ENCODE data around the gene KCNH2.

GRCh38 chr7:150934045-150934766 lies 43.9 kb downstream of the KCNH2 start:
- TF ChIP-seq CTCF (IDR thresholded peaks at IDR 0.05; ENCODE audit: low read depth, low read length, poor library complexity, severe bottlenecking) (no peak), EZH2phosphoT487 (IDR thresholded peaks at IDR 0.05; ENCODE audit: borderline replicate concordance, low read length) (no peak)
